GM12864 (cell line): Measurements from ENCODE around the gene DRAXIN.

Experiments used
- DNase-seq: peaks from one replicate; pipeline ENCODE4 v3.0.0-alpha.2; 2011; ENCODE audit warnings: low read depth
- H3K4me3 ChIP-seq: 2 replicates; pipeline ENCODE4 v1.5.1; 2011; ENCODE audit warnings: mild to moderate bottlenecking, low read depth, low read length, control low read depth
- CTCF ChIP-seq: IDR thresholded peaks from 2 replicates; pipeline ENCODE4 v1.5.1; 2011; ENCODE audit warnings: low read depth, mild to moderate bottlenecking, moderate library complexity, low read length, control low read depth, inconsistent platforms; ENCODE audit errors: missing control alignments

The DRAXIN gene

GRCh38 chr1:11685210-11685752 lies 6.2 kb upstream of the DRAXIN start:
- no peak for DNase-seq
- no peak for TF ChIP-seq CTCF

GRCh38 chr1:11688506-11688905 lies 3.0 kb upstream of the DRAXIN start:
- DNase-seq: no peak
- TF ChIP-seq CTCF: no peak
- H3K4me3 ChIP-seq: no peak overlapping the region

More at GRCh38 chr1:11685210-11685752, 6.2 kb upstream of the DRAXIN start:
- H3K4me3 ChIP-seq: no peak overlapping the region

GRCh38 chr1:11690397-11691301 lies 861 bp upstream of the DRAXIN start:
- no peak for DNase-seq
- H3K4me3 ChIP-seq: no peak overlapping the region
- no peak for TF ChIP-seq CTCF

- no peak for TF ChIP-seq CTCF
- no peak for DNase-seq
- no peak overlapping the region for H3K4me3 ChIP-seq
These were observed 610 bp downstream of the DRAXIN start for GRCh38 chr1:11691928-11692711.

GRCh38 chr1:11693024-11693590 lies 1.6 kb downstream of the DRAXIN start:
- H3K4me3 ChIP-seq: no peak overlapping the region
- TF ChIP-seq CTCF: no peak
- no peak for DNase-seq

- DNase-seq: no peak
- no peak overlapping the region for H3K4me3 ChIP-seq
- no peak for TF ChIP-seq CTCF
These were observed 2.4 kb downstream of the DRAXIN start for GRCh38 chr1:11693917-11694316.
